ENCODE data around the gene ZNF609.

The ZNF609 gene

GRCh38 chr15:64480891-64481290 is 20.5 kb downstream of the ZNF609 start:
- Histone ChIP-seq H3K4me2 (ENCODE audit: low read length) (no peak overlapping the region), H4K20me1 (ENCODE audit: insufficient read depth, low read length) (peaks cover 4% of the 10 kb centered on the region; the same call in 1 of the 2 replicates), H2AFZ (ENCODE audit: low read depth, low read length) (no peak overlapping the region), H3K27me3 (ENCODE audit: low read depth, low read length) (no peaks in the 10 kb centered on the region), H3K9me3 (ENCODE audit: insufficient read depth, low read length) (no peaks in the 10 kb centered on the region), H3K36me3 (replicated peaks; ENCODE audit: low read depth, low read length) (peaks cover under 1% of the 10 kb centered on the region), H3K27ac (ENCODE audit: low read length) (no peak overlapping the region), H3K9ac (ENCODE audit: low read length) (no peak overlapping the region), H3K79me2 (ENCODE audit: low read length) (peaks cover 11% of the 10 kb centered on the region), H3K4me3 (ENCODE audit: low read length) (no peak overlapping the region), H3K4me1 (ENCODE audit: low read length) (no peaks in the 10 kb centered on the region)
- TF ChIP-seq CTCF (IDR thresholded peaks at IDR 0.05; ENCODE audit: low read depth, low read length) (no peak), EZH2phosphoT487 (IDR thresholded peaks at IDR 0.05; ENCODE audit: low read depth) (no peak)

- no peaks in the 10 kb centered on the region for H3K4me1 ChIP-seq (ENCODE audit: low read length)
- no peak for TF ChIP-seq CTCF (IDR thresholded peaks at IDR 0.05; ENCODE audit: low read depth, low read length)
- TF ChIP-seq EZH2phosphoT487 (IDR thresholded peaks at IDR 0.05; ENCODE audit: low read depth): no peak
These were observed 23.4 kb downstream of the ZNF609 start for GRCh38 chr15:64483749-64484148.

GRCh38 chr15:64485796-64486195 is 25.4 kb downstream of the ZNF609 start:
- Histone ChIP-seq H4K20me1 (ENCODE audit: insufficient read depth, low read length) (no peaks in the 10 kb centered on the region), H3K4me2 (ENCODE audit: low read length) (no peak overlapping the region), H3K9me3 (ENCODE audit: insufficient read depth, low read length) (no peaks in the 10 kb centered on the region), H2AFZ (ENCODE audit: low read depth, low read length) (no peak overlapping the region), H3K79me2 (ENCODE audit: low read length) (peaks cover 3% of the 10 kb centered on the region; the same call in 1 of the 2 replicates), H3K4me3 (ENCODE audit: low read length) (no peak overlapping the region), H3K4me1 (ENCODE audit: low read length) (no peaks in the 10 kb centered on the region), H3K27me3 (ENCODE audit: low read depth, low read length) (no peaks in the 10 kb centered on the region), H3K9ac (ENCODE audit: low read length) (no peak overlapping the region), H3K27ac (ENCODE audit: low read length) (no peak overlapping the region), H3K36me3 (replicated peaks; ENCODE audit: low read depth, low read length) (no peaks in the 10 kb centered on the region)
- TF ChIP-seq EZH2phosphoT487 (IDR thresholded peaks at IDR 0.05; ENCODE audit: low read depth) (no peak), CTCF (IDR thresholded peaks at IDR 0.05; ENCODE audit: low read depth, low read length) (no peak)

More at GRCh38 chr15:64483749-64484148, 23.4 kb downstream of the ZNF609 start:
- Histone ChIP-seq H3K4me3 (ENCODE audit: low read length) (no peak overlapping the region), H3K36me3 (replicated peaks; ENCODE audit: low read depth, low read length) (no peaks in the 10 kb centered on the region), H2AFZ (ENCODE audit: low read depth, low read length) (no peak overlapping the region), H3K9ac (ENCODE audit: low read length) (no peak overlapping the region), H3K27ac (ENCODE audit: low read length) (no peak overlapping the region), H3K79me2 (ENCODE audit: low read length) (peaks cover 3% of the 10 kb centered on the region; the same call in 1 of the 2 replicates), H3K27me3 (ENCODE audit: low read depth, low read length) (no peaks in the 10 kb centered on the region), H3K4me2 (ENCODE audit: low read length) (no peak overlapping the region), H4K20me1 (ENCODE audit: insufficient read depth, low read length) (no peaks in the 10 kb centered on the region), H3K9me3 (ENCODE audit: insufficient read depth, low read length) (no peaks in the 10 kb centered on the region)

GRCh38 chr15:64490598-64491259 is 30.4 kb downstream of the ZNF609 start:
- Histone ChIP-seq H3K9me3 (ENCODE audit: insufficient read depth, low read length) (no peaks in the 10 kb centered on the region), H3K9ac (ENCODE audit: low read length) (no peak overlapping the region), H3K79me2 (ENCODE audit: low read length) (peaks cover 10% of the 10 kb centered on the region), H3K4me2 (ENCODE audit: low read length) (no peak overlapping the region), H3K4me1 (ENCODE audit: low read length) (no peaks in the 10 kb centered on the region), H3K4me3 (ENCODE audit: low read length) (no peak overlapping the region), H3K27ac (ENCODE audit: low read length) (no peak overlapping the region), H4K20me1 (ENCODE audit: insufficient read depth, low read length) (peaks cover 14% of the 10 kb centered on the region), H2AFZ (ENCODE audit: low read depth, low read length) (no peak overlapping the region), H3K36me3 (replicated peaks; ENCODE audit: low read depth, low read length) (no peaks in the 10 kb centered on the region), H3K27me3 (ENCODE audit: low read depth, low read length) (no peaks in the 10 kb centered on the region)
- no peak for TF ChIP-seq EZH2phosphoT487 (IDR thresholded peaks at IDR 0.05; ENCODE audit: low read depth)
